ENCODE measurements around the gene FOS.
"Not testable (repeated sequence)": the region's sequence is repeated elsewhere in the genome, so short reads cannot be mapped to it uniquely, and the experiment has no call there.

FOS gene

DNA sequence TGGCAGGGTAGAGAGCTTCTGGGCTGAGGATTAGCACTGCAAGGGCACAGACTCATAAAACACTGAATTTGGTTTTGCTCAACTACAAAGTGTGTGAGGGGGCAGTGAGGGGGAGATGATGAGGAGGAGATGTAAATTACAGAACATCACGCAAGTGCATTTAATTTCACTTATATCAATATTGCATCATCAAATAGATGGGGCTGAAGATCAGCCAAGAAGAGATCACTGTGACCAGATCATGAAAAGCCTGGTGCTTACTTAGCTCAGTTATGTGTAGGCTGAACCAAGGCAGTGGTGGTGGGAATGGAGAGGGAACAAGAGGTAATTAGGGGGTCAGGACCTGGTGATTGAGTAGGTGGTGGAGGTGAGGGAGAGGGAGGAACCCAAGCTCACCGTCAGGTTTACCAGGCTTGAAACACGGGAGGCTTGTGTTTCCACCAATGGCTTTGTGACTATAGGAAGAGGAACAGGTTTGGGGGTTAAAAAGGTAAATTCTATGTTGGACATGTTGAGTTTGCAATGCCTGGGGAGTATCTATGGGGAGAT lies 11.3 kb downstream of the FOS start:
- H3K4me3 ChIP-seq (ENCODE audit: low read length), result no peak overlapping the region
- DNase-seq (ENCODE audit: low read depth, low spot score), result no peak

- no peak overlapping the region for H3K4me3 ChIP-seq (ENCODE audit: low read length)
- no peak for DNase-seq (ENCODE audit: low read depth, low spot score)
Observed at GRCh38 chr14:75290851-75291250, 12.2 kb downstream of the FOS start.

DNA sequence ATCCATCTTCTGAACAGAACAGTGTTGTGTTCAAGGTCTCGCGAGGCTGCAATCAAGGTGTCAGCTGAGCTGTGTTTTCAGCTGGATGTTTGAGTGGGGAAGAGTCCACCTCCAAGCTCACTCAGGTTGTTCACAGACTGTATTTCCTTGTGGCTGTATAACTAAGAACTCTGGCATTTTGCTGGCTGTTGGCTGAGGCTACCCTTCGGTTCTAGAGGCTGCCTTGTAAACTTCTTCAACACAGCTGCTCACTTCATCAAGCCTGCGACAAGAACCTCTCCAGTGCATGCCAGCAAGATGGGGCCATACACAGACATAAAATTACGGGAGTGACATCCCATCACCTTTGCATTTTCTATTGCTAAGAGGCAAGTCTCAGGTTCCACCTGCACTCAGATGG lies 12.7 kb downstream of the FOS start:
- no peak for DNase-seq (ENCODE audit: low read depth, low spot score)
- no peak overlapping the region for H3K4me3 ChIP-seq (ENCODE audit: low read length)

DNA sequence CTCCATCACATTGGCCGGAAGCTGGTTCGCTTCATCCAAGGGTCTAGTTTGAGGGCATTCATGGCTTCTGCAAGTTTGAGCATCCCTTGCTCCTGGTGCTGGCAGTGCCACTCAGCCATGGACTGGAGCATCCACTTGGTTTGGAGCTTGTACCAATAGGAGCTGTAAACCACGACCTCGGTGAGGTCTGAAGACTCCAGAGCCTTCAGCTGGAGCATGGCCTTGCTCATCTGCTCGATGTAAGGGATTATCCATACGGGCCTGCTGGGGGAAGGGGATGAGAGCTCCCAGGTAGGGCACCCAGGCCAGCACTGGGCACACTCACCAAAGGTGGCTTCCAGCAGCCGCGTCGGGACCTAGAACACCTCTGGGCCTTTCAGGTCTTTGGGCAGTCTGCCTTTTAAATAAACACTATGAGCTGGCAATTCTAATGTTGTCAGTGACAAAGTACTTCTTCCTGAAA lies 13.5 kb downstream of the FOS start:
- DNase-seq (ENCODE audit: low read depth, low spot score), result no peak
- no peak overlapping the region for H3K4me3 ChIP-seq (ENCODE audit: low read length)

DNA sequence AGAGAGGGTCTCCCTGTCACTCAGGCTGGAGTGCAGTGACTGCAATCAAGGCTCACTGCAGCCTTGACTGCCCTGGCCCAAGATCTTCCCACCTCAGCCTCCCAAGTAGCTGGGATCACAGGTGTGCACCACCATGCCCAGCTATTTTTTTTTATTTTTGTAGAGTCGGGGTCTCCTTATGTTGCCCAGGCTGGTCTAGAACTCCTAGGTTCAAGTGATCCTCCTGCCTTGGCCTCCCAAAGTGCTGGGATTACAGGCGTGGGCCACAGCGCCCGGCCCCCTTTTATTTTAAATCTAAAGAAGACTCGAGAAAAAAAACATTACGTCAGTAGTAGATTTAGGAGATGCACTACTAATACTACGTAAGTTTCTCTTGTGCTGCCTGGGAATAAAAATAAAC lies 14.3 kb downstream of the FOS start:
- no peak for DNase-seq (ENCODE audit: low read depth, low spot score)

GRCh38 chr14:75293920-75294648 lies 15.5 kb downstream of the FOS start:
- peak overlapping the region; percentile 63 for H3K4me3 ChIP-seq (ENCODE audit: low read length)
- DNase-seq (ENCODE audit: low read depth, low spot score), result peak; percentile 79

More for the DNA sequence above, 14.3 kb downstream of the FOS start:
- no peak overlapping the region for H3K4me3 ChIP-seq (ENCODE audit: low read length)

DNA sequence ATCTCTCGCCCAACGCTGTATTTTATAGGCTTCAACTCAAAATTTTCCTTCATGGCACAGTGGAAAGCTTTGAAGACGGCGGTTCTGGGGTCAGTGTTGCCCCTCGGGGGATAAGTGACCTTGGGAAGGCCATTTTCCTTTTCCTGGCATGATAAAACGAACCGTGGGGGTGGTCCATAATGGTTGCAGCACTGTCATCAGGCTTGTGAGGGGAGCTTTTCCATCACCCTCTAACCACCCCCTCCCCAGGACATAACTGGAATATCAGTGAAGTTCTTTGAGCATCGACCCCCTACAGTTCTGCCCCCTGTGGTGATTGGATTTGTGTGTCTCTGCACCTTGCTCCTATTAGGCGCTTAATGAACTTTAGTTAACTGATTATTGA lies 16.0 kb downstream of the FOS start:
- no peak for DNase-seq (ENCODE audit: low read depth, low spot score)
- peak overlapping the region; percentile 56 for H3K4me3 ChIP-seq (ENCODE audit: low read length)

DNA sequence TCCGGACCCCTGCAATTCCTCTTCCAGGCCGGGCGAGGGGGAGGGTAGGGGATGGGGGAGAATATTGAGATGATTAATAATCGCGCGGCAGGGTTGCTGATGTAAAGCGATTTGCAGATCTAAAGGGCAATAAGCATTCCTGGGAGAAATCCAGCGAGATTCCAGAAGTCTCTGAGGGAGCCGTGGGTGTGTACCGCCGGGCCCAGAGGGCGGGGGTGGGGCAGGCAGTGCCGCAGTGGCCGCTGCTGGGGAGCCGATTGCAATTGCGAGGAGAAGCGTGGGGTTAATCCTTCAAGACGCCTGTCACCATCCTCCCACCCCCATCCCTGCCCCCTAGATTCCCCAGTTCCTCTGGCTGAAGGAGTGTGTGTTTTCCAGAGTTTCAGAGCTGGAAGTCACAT lies 16.4 kb downstream of the FOS start:
- H3K4me3 ChIP-seq (ENCODE audit: low read length), result peak overlapping the region; percentile 56
- DNase-seq (ENCODE audit: low read depth, low spot score), result no peak

- peak; percentile 52 for DNase-seq (ENCODE audit: low read depth, low spot score)
- H3K4me3 ChIP-seq (ENCODE audit: low read length), result peak overlapping the region; percentile 56
Observed at GRCh38 chr14:75295491-75296345, 17.1 kb downstream of the FOS start.

GRCh38 chr14:75297411-75298040 lies 18.9 kb downstream of the FOS start:
- H3K4me3 ChIP-seq (ENCODE audit: low read length), result no peak overlapping the region
- DNase-seq (ENCODE audit: low read depth, low spot score), result no peak

GRCh38 chr14:75298187-75298965 lies 19.7 kb downstream of the FOS start:
- no peak overlapping the region for H3K4me3 ChIP-seq (ENCODE audit: low read length)
- DNase-seq (ENCODE audit: low read depth, low spot score), result no peak

DNA sequence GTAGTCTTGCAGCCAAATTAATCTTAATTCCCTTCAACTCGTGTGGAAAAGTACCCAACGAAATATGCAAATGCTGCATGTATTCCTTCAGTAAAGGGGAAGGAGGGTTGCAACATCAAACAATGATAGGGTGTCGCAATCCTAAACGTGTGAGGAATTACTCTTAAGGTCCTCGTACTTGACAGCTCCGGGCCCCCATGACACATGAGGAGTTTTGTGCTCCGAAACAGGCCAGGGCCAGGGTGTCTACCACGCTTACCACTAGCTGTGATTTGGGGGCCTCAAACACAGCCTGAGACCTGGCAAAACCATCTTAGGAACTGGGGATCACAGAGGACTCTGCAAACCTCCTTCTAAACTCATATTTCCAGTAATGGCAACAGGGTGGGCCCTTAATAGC lies 20.4 kb downstream of the FOS start:
- no peak for DNase-seq (ENCODE audit: low read depth, low spot score)

GRCh38 chr14:75299576-75299975 lies 20.9 kb downstream of the FOS start:
- no peak for DNase-seq (ENCODE audit: low read depth, low spot score)
- no peak overlapping the region for H3K4me3 ChIP-seq (ENCODE audit: low read length)

More for the DNA sequence above, 20.4 kb downstream of the FOS start:
- no peak overlapping the region for H3K4me3 ChIP-seq (ENCODE audit: low read length)

GRCh38 chr14:75301666-75302325 lies 23.2 kb downstream of the FOS start:
- H3K4me3 ChIP-seq (ENCODE audit: low read length), result no peak overlapping the region
- DNase-seq (ENCODE audit: low read depth, low spot score), result no peak

GRCh38 chr14:75303381-75303789 lies 24.8 kb downstream of the FOS start:
- peak; percentile 48 for DNase-seq (ENCODE audit: low read depth, low spot score)
- H3K4me3 ChIP-seq (ENCODE audit: low read length), result no peak overlapping the region

- not testable (repeated sequence) for H3K4me3 ChIP-seq (ENCODE audit: low read length); DNase-seq (ENCODE audit: low read depth, low spot score)
Observed at GRCh38 chr14:75306410-75306809, 27.8 kb downstream of the FOS start.

- DNase-seq (ENCODE audit: low read depth, low spot score), result peak; percentile 44
- H3K4me3 ChIP-seq (ENCODE audit: low read length), result no peak overlapping the region
Observed at GRCh38 chr14:75306927-75307699, 28.5 kb downstream of the FOS start.
